Suprapubic skin (tissue), 4 donors: ENCODE data around the gene ACE.

ENCODE experiments used
- EP300 ChIP-seq: sonication (generic); formaldehyde crosslinking; IDR thresholded peaks from one replicate; pipeline ENCODE4 v1.6.1; 2017; ENCODE audit warnings: antibody characterized with exemption
- POLR2AphosphoS5 ChIP-seq, 3 donors: sonication (generic); formaldehyde crosslinking; IDR thresholded peaks; one replicate each; pipeline ENCODE4 v1.6.1; 2017; ENCODE audit warnings: antibody characterized with exemption in 3 of 3
- TF ChIP-seq, protein P1 (sequence below), 2 donors: fragments of 200-600 bp in 1 of 2; fragments of 450-650 bp in 1 of 2; sonication (generic) in 1 of 2; IDR thresholded peaks; one replicate each; pipeline ENCODE4 v1.5.1; 2016 to 2019; ENCODE audit warnings: antibody characterized with exemption in 2 of 2, mild to moderate bottlenecking in 1 of 2, moderate library complexity in 1 of 2

DNA sequence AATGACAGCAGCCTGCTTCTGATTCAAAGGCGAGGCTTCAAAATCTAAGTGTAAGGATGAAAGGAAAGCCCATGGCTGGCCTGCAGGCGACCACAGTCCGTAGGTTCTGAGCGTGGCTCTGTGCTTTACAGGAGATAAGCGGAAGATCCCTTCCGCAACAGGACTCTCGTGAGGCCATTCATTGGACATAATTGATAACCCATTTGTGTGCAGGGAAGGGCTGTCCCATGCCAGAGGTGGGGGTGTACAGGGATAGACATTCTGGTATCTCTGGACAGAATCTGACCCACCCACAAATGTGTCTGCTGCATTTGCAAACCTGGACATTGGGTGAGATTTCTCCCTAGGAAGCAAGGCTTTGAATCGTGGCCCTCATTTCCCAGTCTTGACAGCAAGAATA lies 34.8 kb upstream of the ACE start:
- TF ChIP-seq, protein P1, sequence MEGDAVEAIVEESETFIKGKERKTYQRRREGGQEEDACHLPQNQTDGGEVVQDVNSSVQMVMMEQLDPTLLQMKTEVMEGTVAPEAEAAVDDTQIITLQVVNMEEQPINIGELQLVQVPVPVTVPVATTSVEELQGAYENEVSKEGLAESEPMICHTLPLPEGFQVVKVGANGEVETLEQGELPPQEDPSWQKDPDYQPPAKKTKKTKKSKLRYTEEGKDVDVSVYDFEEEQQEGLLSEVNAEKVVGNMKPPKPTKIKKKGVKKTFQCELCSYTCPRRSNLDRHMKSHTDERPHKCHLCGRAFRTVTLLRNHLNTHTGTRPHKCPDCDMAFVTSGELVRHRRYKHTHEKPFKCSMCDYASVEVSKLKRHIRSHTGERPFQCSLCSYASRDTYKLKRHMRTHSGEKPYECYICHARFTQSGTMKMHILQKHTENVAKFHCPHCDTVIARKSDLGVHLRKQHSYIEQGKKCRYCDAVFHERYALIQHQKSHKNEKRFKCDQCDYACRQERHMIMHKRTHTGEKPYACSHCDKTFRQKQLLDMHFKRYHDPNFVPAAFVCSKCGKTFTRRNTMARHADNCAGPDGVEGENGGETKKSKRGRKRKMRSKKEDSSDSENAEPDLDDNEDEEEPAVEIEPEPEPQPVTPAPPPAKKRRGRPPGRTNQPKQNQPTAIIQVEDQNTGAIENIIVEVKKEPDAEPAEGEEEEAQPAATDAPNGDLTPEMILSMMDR (IDR thresholded peaks at IDR 0.05) = no peak
- TF ChIP-seq EP300 = no peak
- no peak for TF ChIP-seq POLR2AphosphoS5 (IDR thresholded peaks at IDR 0.05)
